IMR-90 (cell line): ENCODE results near the gene CENPQ. TPM values are rescaled to one million over a fixed set of nuclear protein-coding genes. Genes with fewer than 3 reads are reported as not detected.

Source experiments
- ATAC-seq: fragments of 200-7000 bp; cut with Tn5 transposase; 2 replicates; pipeline ENCODE4 v1.9.1; 2020; ENCODE audit warnings: low read depth, mild to moderate bottlenecking, moderate library complexity
- BruUV-seq: library from RNA; stranded (reverse); fragments of 400-500 nt; replicated peaks from 2 replicates; lab custom pipeline; 2021; lab: Mats Ljungman, UMichigan
- CTCF ChIA-PET: fragments of 300-600 bp; formaldehyde crosslinking; extraction: SDS; loops from one replicate; lab custom pipeline; 2021; ENCODE audit warnings: antibody characterized with exemption; lab: Yijun Ruan, JAX
- POLR2A ChIA-PET: fragments of 300-600 bp; sonication (Branson Sonifier 250); formaldehyde crosslinking; loops from one replicate; lab custom pipeline; 2022; ENCODE audit warnings: antibody characterized with exemption; ENCODE audit not compliant: unreplicated experiment; lab: Charles Lee
- DNase-seq: peaks from one replicate; pipeline ENCODE4 v3.0.0; 2013
- H2AFZ ChIP-seq: replicated peaks from 2 replicates; pipeline ENCODE3; 2013; ENCODE audit warnings: low read length, mild to moderate bottlenecking; ENCODE audit not compliant: poor library complexity
- H2AK5ac ChIP-seq: 2 replicates; pipeline ENCODE4 v1.6.1; 2013; ENCODE audit warnings: low read depth, low read length, inconsistent platforms
- H2AK9ac ChIP-seq: replicated peaks from 2 replicates; pipeline ENCODE3; 2013; ENCODE audit warnings: mild to moderate bottlenecking, low read depth, low read length, moderate library complexity; ENCODE audit not compliant: poor library complexity
- H2BK120ac ChIP-seq: 2 replicates; pipeline ENCODE4 v1.6.1; 2013; ENCODE audit warnings: low read depth, low read length, inconsistent platforms
- H2BK15ac ChIP-seq: 3 replicates; pipeline ENCODE4 v1.6.1; 2013; ENCODE audit warnings: low read depth, low read length, inconsistent platforms
- H2BK20ac ChIP-seq: 2 replicates; pipeline ENCODE4 v1.6.1; 2013; ENCODE audit warnings: low read depth, mild to moderate bottlenecking, inconsistent platforms, low read length, moderate library complexity
- H2BK5ac ChIP-seq: 2 replicates; pipeline ENCODE4 v1.6.1; 2013; ENCODE audit warnings: mild to moderate bottlenecking, low read depth, low read length, inconsistent platforms; ENCODE audit not compliant: poor library complexity, severe bottlenecking
- H3K14ac ChIP-seq: replicated peaks from 2 replicates; pipeline ENCODE4 v1.6.1; 2013; ENCODE audit warnings: low read depth, low read length, inconsistent platforms
- H3K18ac ChIP-seq: 2 replicates; pipeline ENCODE4 v1.6.1; 2013; ENCODE audit warnings: low read depth, low read length, control low read depth
- H3K23ac ChIP-seq: 2 replicates; pipeline ENCODE4 v1.6.1; 2013; ENCODE audit warnings: low read depth, low read length, inconsistent platforms
- H3K27ac ChIP-seq: 2 replicates; pipeline ENCODE4 v1.5.1; 2013; ENCODE audit warnings: mild to moderate bottlenecking, control low read depth, low read length; ENCODE audit not compliant: insufficient read depth
- H3K27me3 ChIP-seq: 2 replicates; pipeline ENCODE4 v1.6.1; 2013; ENCODE audit warnings: low read length; ENCODE audit not compliant: control insufficient read depth, insufficient read depth
- H3K36me3 ChIP-seq: 2 replicates; pipeline ENCODE4 v1.6.1; 2013; ENCODE audit warnings: low read length, mixed read lengths; ENCODE audit not compliant: control insufficient read depth, insufficient read depth
- H3K4ac ChIP-seq: 2 replicates; pipeline ENCODE4 v1.6.1; 2013; ENCODE audit warnings: low read depth, low read length, inconsistent platforms
- H3K4me1 ChIP-seq: 2 replicates; pipeline ENCODE4 v1.6.1; 2013; ENCODE audit warnings: low read length, mixed read lengths; ENCODE audit not compliant: control insufficient read depth, insufficient read depth
- H3K4me2 ChIP-seq: 2 replicates; pipeline ENCODE4 v1.6.1; 2013; ENCODE audit warnings: low read depth, mild to moderate bottlenecking, control low read depth, low read length, moderate library complexity
- H3K4me3 ChIP-seq: 2 replicates; pipeline ENCODE4 v1.5.1; 2013; ENCODE audit warnings: low read depth, mild to moderate bottlenecking, control low read depth, low read length, moderate library complexity; ENCODE audit not compliant: insufficient read depth
- H3K56ac ChIP-seq: 2 replicates; pipeline ENCODE4 v1.6.1; 2013; ENCODE audit warnings: low read length, inconsistent platforms; ENCODE audit not compliant: insufficient read depth; ENCODE audit errors: extremely low read depth
- H3K79me1 ChIP-seq, 2 experiments: 2 replicates each; pipeline ENCODE4 v1.6.1; 2013; ENCODE audit warnings: low read length in 2 of 2, inconsistent platforms in 1 of 2, low read depth in 1 of 2
- H3K9ac ChIP-seq: 2 replicates; pipeline ENCODE4 v1.6.1; 2013; ENCODE audit warnings: low read depth, low read length, control low read depth
- H3K9me1 ChIP-seq: 2 replicates; pipeline ENCODE4 v1.6.1; 2013; ENCODE audit warnings: low read length, inconsistent platforms; ENCODE audit not compliant: insufficient read depth
- H3K9me3 ChIP-seq: 2 replicates; pipeline ENCODE4 v1.6.1; 2013; ENCODE audit warnings: low read length; ENCODE audit not compliant: control insufficient read depth, insufficient read depth
- H4K20me1 ChIP-seq: 2 replicates; pipeline ENCODE4 v1.6.1; 2013; ENCODE audit warnings: low read length, inconsistent platforms; ENCODE audit not compliant: insufficient read depth
- H4K5ac ChIP-seq: 2 replicates; pipeline ENCODE4 v1.6.1; 2013; ENCODE audit warnings: mild to moderate bottlenecking, low read depth, low read length, control low read depth
- H4K8ac ChIP-seq, 2 experiments: 2 replicates each; pipeline ENCODE4 v1.6.1; 2013; ENCODE audit warnings: low read depth in 2 of 2, low read length in 2 of 2, control low read depth in 1 of 2, inconsistent platforms in 1 of 2
- H4K91ac ChIP-seq: 2 replicates; pipeline ENCODE4 v1.6.1; 2013; ENCODE audit warnings: low read depth, low read length, inconsistent platforms; ENCODE audit not compliant: insufficient read depth
- BHLHE40 ChIP-seq: fragments of 150-350 bp; IDR thresholded peaks from 2 replicates; pipeline ENCODE4 v1.6.1; 2016; ENCODE audit warnings: mild to moderate bottlenecking, low read depth, low read length
- CEBPB ChIP-seq: IDR thresholded peaks from 2 replicates; pipeline ENCODE4 v1.6.1; 2012; ENCODE audit warnings: low read depth, low read length, improper control_type of control experiment
- CHD1 ChIP-seq: IDR thresholded peaks from 2 replicates; pipeline ENCODE4 v1.6.1; 2012; ENCODE audit warnings: low read depth, low read length, improper control_type of control experiment
- ELK1 ChIP-seq: fragments of 150-350 bp; IDR thresholded peaks from 2 replicates; pipeline ENCODE4 v1.6.1; 2016; ENCODE audit warnings: low read depth, mild to moderate bottlenecking, low read length, moderate library complexity, borderline replicate concordance
- FOS ChIP-seq: fragments of 150-350 bp; IDR thresholded peaks from 2 replicates; pipeline ENCODE4 v1.6.1; 2016; ENCODE audit warnings: low read depth, low read length
- MAFK ChIP-seq: IDR thresholded peaks from 2 replicates; pipeline ENCODE4 v1.6.1; 2012; ENCODE audit warnings: low read depth, low read length, improper control_type of control experiment
- MAZ ChIP-seq: IDR thresholded peaks from 2 replicates; pipeline ENCODE4 v1.6.1; 2012; ENCODE audit warnings: low read depth, mild to moderate bottlenecking, low read length, improper control_type of control experiment, moderate library complexity, borderline replicate concordance
- MXI1 ChIP-seq: IDR thresholded peaks from 2 replicates; pipeline ENCODE4 v1.6.1; 2012; ENCODE audit warnings: low read depth, mild to moderate bottlenecking, low read length, moderate library complexity, borderline replicate concordance
- NFE2L2 ChIP-seq: fragments of 150-350 bp; IDR thresholded peaks from 2 replicates; pipeline ENCODE4 v1.6.1; 2016; ENCODE audit warnings: low read depth, mild to moderate bottlenecking, low read length
- POLR2A ChIP-seq: IDR thresholded peaks from 2 replicates; pipeline ENCODE4 v1.6.1; 2012; ENCODE audit warnings: mild to moderate bottlenecking, low read depth, low read length
- RAD21 ChIP-seq: IDR thresholded peaks from 2 replicates; pipeline ENCODE4 v1.6.1; 2012; ENCODE audit warnings: low read length, improper control_type of control experiment
- RCOR1 ChIP-seq: IDR thresholded peaks from 2 replicates; pipeline ENCODE4 v1.6.1; 2012; ENCODE audit warnings: mild to moderate bottlenecking, low read length, improper control_type of control experiment; ENCODE audit not compliant: insufficient replicate concordance
- RFX5 ChIP-seq: IDR thresholded peaks from 2 replicates; pipeline ENCODE4 v1.8.0; 2012; ENCODE audit warnings: low read depth, mild to moderate bottlenecking, low read length, moderate library complexity
- SMC3 ChIP-seq: fragments of 150-350 bp; IDR thresholded peaks from 2 replicates; pipeline ENCODE4 v1.6.1; 2016; ENCODE audit warnings: low read depth, mild to moderate bottlenecking, antibody characterized with exemption, low read length, moderate library complexity
- WGBS, 2 experiments: methylation state at CpG; one replicate each; pipeline versions ENCODE4 v1.1.5 to v1.1.7; 2013; ENCODE audit warnings: missing lambda C conversion rate in 2 of 2; ENCODE audit not compliant: insufficient read length in 1 of 2; ENCODE audit errors: extremely low coverage in 2 of 2; 5-methylcytosine and 5-hydroxymethylcytosine counted together
- dilution Hi-C: fragments of 300-500 bp; cut with HindIII; formaldehyde crosslinking; loops from one replicate; pipeline ENCODE4 v1.14.3; 2018; ENCODE audit warnings: low sequenced_read_pairs; ENCODE audit not compliant: unreplicated experiment
- in situ Hi-C: fragments of 300-500 bp; cut with MboI; formaldehyde crosslinking; loops from 3 replicates; pipeline ENCODE4 v1.14.3; 2019; ENCODE audit warnings: low sequenced_read_pairs, inconsistent platforms, mixed read lengths
- intact Hi-C: fragments of 100-400 bp; cut with micrococcal nuclease; formaldehyde crosslinking; loops from 2 replicates; pipeline ENCODE4 v1.10.0; 2022
- polyA plus RNA-seq, 3 experiments: library from polyadenylated mRNA; depleted of rRNA; stranded (reverse); fragments of >200 nt; gene quantifications; 2 replicates each; pipeline ENCODE4 v1.2.3, GENCODE V29; 2012; ENCODE audit warnings: low replicate concordance in 1 of 3
- total RNA-seq: library from RNA; depleted of rRNA; stranded (reverse); fragments of >200 nt; gene quantifications from 2 replicates; pipeline ENCODE4 v1.2.3, GENCODE V29; 2012
- TF ChIP-seq, protein P1 (sequence below): fragments of 150-350 bp; IDR thresholded peaks from 2 replicates; pipeline ENCODE4 v1.6.1; 2017; ENCODE audit warnings: mild to moderate bottlenecking, antibody characterized with exemption, low read length, low read depth
- TF ChIP-seq, protein P2 (sequence below): conservative IDR thresholded peaks from 2 replicates; pipeline ENCODE4 v1.5.1; 2012; ENCODE audit warnings: mild to moderate bottlenecking, low read depth, low read length, improper control_type of control experiment

The CENPQ gene
- total and polyA plus RNA-seq, 2 of the 4 experiments (the other 2 are of a cell fraction) = 2.2 to 3.7 TPM

GRCh38 chr6:49497304-49497703 lies 34.1 kb downstream of the CENPQ start:
- Histone ChIP-seq H4K5ac (no peak overlapping the region), H3K27ac (no peak overlapping the region), H3K56ac (no peak overlapping the region), H4K91ac (no peak overlapping the region), H3K14ac (no peak overlapping the region), H3K4me2 (no peak overlapping the region), H3K4ac (no peak overlapping the region), H2AK5ac (no peak overlapping the region), H3K79me1 (no peaks in the 10 kb centered on the region), H3K9me1 (no peaks in the 10 kb centered on the region), H2BK5ac (no peak overlapping the region), H3K36me3 (no peaks in the 10 kb centered on the region), H2AFZ (no peak overlapping the region), H3K9me3 (no peaks in the 10 kb centered on the region), H2BK20ac (no peak overlapping the region), H2BK120ac (no peak overlapping the region), H3K18ac (no peak overlapping the region), H3K4me1 (no peaks in the 10 kb centered on the region), H3K4me3 (no peak overlapping the region), H3K23ac (no peak overlapping the region), H4K20me1 (no peaks in the 10 kb centered on the region), H2BK15ac (no peak overlapping the region), H3K27me3 (no peaks in the 10 kb centered on the region), H4K8ac (no peak overlapping the region), H2AK9ac (no peak overlapping the region), H3K9ac (no peak overlapping the region)
- ATAC-seq (no peak), DNase-seq (no peak)
- intact Hi-C loops (no loop called here), dilution Hi-C loops (no loop called here), in situ Hi-C loops (no loop called here)
- TF ChIP-seq SMC3 (no peak), MAZ (no peak), CEBPB (no peak), NFE2L2 (no peak), MXI1 (no peak), RAD21 (no peak), CHD1 (no peak), ELK1 (no peak), FOS (no peak), BHLHE40 (no peak), POLR2A (no peak), RCOR1 (no peak), RFX5 (no peak), MAFK (no peak)
- TF ChIP-seq, protein P1, sequence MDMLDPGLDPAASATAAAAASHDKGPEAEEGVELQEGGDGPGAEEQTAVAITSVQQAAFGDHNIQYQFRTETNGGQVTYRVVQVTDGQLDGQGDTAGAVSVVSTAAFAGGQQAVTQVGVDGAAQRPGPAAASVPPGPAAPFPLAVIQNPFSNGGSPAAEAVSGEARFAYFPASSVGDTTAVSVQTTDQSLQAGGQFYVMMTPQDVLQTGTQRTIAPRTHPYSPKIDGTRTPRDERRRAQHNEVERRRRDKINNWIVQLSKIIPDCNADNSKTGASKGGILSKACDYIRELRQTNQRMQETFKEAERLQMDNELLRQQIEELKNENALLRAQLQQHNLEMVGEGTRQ = no peak
- TF ChIP-seq, protein P2, sequence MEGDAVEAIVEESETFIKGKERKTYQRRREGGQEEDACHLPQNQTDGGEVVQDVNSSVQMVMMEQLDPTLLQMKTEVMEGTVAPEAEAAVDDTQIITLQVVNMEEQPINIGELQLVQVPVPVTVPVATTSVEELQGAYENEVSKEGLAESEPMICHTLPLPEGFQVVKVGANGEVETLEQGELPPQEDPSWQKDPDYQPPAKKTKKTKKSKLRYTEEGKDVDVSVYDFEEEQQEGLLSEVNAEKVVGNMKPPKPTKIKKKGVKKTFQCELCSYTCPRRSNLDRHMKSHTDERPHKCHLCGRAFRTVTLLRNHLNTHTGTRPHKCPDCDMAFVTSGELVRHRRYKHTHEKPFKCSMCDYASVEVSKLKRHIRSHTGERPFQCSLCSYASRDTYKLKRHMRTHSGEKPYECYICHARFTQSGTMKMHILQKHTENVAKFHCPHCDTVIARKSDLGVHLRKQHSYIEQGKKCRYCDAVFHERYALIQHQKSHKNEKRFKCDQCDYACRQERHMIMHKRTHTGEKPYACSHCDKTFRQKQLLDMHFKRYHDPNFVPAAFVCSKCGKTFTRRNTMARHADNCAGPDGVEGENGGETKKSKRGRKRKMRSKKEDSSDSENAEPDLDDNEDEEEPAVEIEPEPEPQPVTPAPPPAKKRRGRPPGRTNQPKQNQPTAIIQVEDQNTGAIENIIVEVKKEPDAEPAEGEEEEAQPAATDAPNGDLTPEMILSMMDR = no peak
- no CpG with 5 or more reads among the region's 3 CpGs for WGBS, 2 experiments
- ChIA-PET POLR2A (interaction anchor here (0.7 kb wide), 1 partner anchor 143 kb away, joined by 4 read pairs; no protein-coding TSS in a partner anchor), CTCF (no interaction called here)
- BruUV-seq = no TSS peak
